IMR-90 (cell line): ENCODE measurements around the gene TOMM40. TPM values are rescaled to one million over a fixed set of nuclear protein-coding genes. Genes with fewer than 3 reads are reported as not detected.

Experiments
- ATAC-seq: fragments of 200-7000 bp; cut with Tn5 transposase; 2 replicates; pipeline ENCODE4 v1.9.1; 2020; ENCODE audit warnings: low read depth, mild to moderate bottlenecking, moderate library complexity
- BruUV-seq: library from RNA; stranded (reverse); fragments of 400-500 nt; replicated peaks from 2 replicates; lab custom pipeline; 2021; lab: Mats Ljungman, UMichigan
- CTCF ChIA-PET: fragments of 300-600 bp; formaldehyde crosslinking; extraction: SDS; loops from one replicate; lab custom pipeline; 2021; ENCODE audit warnings: antibody characterized with exemption; lab: Yijun Ruan, JAX
- POLR2A ChIA-PET: fragments of 300-600 bp; sonication (Branson Sonifier 250); formaldehyde crosslinking; loops from one replicate; lab custom pipeline; 2022; ENCODE audit warnings: antibody characterized with exemption; ENCODE audit not compliant: unreplicated experiment; lab: Charles Lee
- DNase-seq: peaks from one replicate; pipeline ENCODE4 v3.0.0; 2013
- H2AFZ ChIP-seq: replicated peaks from 2 replicates; pipeline ENCODE3; 2013; ENCODE audit warnings: low read length, mild to moderate bottlenecking; ENCODE audit not compliant: poor library complexity
- H2AK5ac ChIP-seq: 2 replicates; pipeline ENCODE4 v1.6.1; 2013; ENCODE audit warnings: low read depth, low read length, inconsistent platforms
- H2AK9ac ChIP-seq: replicated peaks from 2 replicates; pipeline ENCODE3; 2013; ENCODE audit warnings: mild to moderate bottlenecking, low read depth, low read length, moderate library complexity; ENCODE audit not compliant: poor library complexity
- H2BK120ac ChIP-seq: 2 replicates; pipeline ENCODE4 v1.6.1; 2013; ENCODE audit warnings: low read depth, low read length, inconsistent platforms
- H2BK15ac ChIP-seq: 3 replicates; pipeline ENCODE4 v1.6.1; 2013; ENCODE audit warnings: low read depth, low read length, inconsistent platforms
- H2BK20ac ChIP-seq: 2 replicates; pipeline ENCODE4 v1.6.1; 2013; ENCODE audit warnings: low read depth, mild to moderate bottlenecking, inconsistent platforms, low read length, moderate library complexity
- H2BK5ac ChIP-seq: 2 replicates; pipeline ENCODE4 v1.6.1; 2013; ENCODE audit warnings: mild to moderate bottlenecking, low read depth, low read length, inconsistent platforms; ENCODE audit not compliant: poor library complexity, severe bottlenecking
- H3K14ac ChIP-seq: replicated peaks from 2 replicates; pipeline ENCODE4 v1.6.1; 2013; ENCODE audit warnings: low read depth, low read length, inconsistent platforms
- H3K18ac ChIP-seq: 2 replicates; pipeline ENCODE4 v1.6.1; 2013; ENCODE audit warnings: low read depth, low read length, control low read depth
- H3K23ac ChIP-seq: 2 replicates; pipeline ENCODE4 v1.6.1; 2013; ENCODE audit warnings: low read depth, low read length, inconsistent platforms
- H3K27ac ChIP-seq: 2 replicates; pipeline ENCODE4 v1.5.1; 2013; ENCODE audit warnings: mild to moderate bottlenecking, control low read depth, low read length; ENCODE audit not compliant: insufficient read depth
- H3K27me3 ChIP-seq: 2 replicates; pipeline ENCODE4 v1.6.1; 2013; ENCODE audit warnings: low read length; ENCODE audit not compliant: control insufficient read depth, insufficient read depth
- H3K36me3 ChIP-seq: 2 replicates; pipeline ENCODE4 v1.6.1; 2013; ENCODE audit warnings: low read length, mixed read lengths; ENCODE audit not compliant: control insufficient read depth, insufficient read depth
- H3K4ac ChIP-seq: 2 replicates; pipeline ENCODE4 v1.6.1; 2013; ENCODE audit warnings: low read depth, low read length, inconsistent platforms
- H3K4me1 ChIP-seq: 2 replicates; pipeline ENCODE4 v1.6.1; 2013; ENCODE audit warnings: low read length, mixed read lengths; ENCODE audit not compliant: control insufficient read depth, insufficient read depth
- H3K4me2 ChIP-seq: 2 replicates; pipeline ENCODE4 v1.6.1; 2013; ENCODE audit warnings: low read depth, mild to moderate bottlenecking, control low read depth, low read length, moderate library complexity
- H3K4me3 ChIP-seq: 2 replicates; pipeline ENCODE4 v1.5.1; 2013; ENCODE audit warnings: low read depth, mild to moderate bottlenecking, control low read depth, low read length, moderate library complexity; ENCODE audit not compliant: insufficient read depth
- H3K56ac ChIP-seq: 2 replicates; pipeline ENCODE4 v1.6.1; 2013; ENCODE audit warnings: low read length, inconsistent platforms; ENCODE audit not compliant: insufficient read depth; ENCODE audit errors: extremely low read depth
- H3K79me1 ChIP-seq, 2 experiments: 2 replicates each; pipeline ENCODE4 v1.6.1; 2013; ENCODE audit warnings: low read length in 2 of 2, inconsistent platforms in 1 of 2, low read depth in 1 of 2
- H3K9ac ChIP-seq: 2 replicates; pipeline ENCODE4 v1.6.1; 2013; ENCODE audit warnings: low read depth, low read length, control low read depth
- H3K9me1 ChIP-seq: 2 replicates; pipeline ENCODE4 v1.6.1; 2013; ENCODE audit warnings: low read length, inconsistent platforms; ENCODE audit not compliant: insufficient read depth
- H3K9me3 ChIP-seq: 2 replicates; pipeline ENCODE4 v1.6.1; 2013; ENCODE audit warnings: low read length; ENCODE audit not compliant: control insufficient read depth, insufficient read depth
- H4K20me1 ChIP-seq: 2 replicates; pipeline ENCODE4 v1.6.1; 2013; ENCODE audit warnings: low read length, inconsistent platforms; ENCODE audit not compliant: insufficient read depth
- H4K5ac ChIP-seq: 2 replicates; pipeline ENCODE4 v1.6.1; 2013; ENCODE audit warnings: mild to moderate bottlenecking, low read depth, low read length, control low read depth
- H4K8ac ChIP-seq, 2 experiments: 2 replicates each; pipeline ENCODE4 v1.6.1; 2013; ENCODE audit warnings: low read depth in 2 of 2, low read length in 2 of 2, control low read depth in 1 of 2, inconsistent platforms in 1 of 2
- H4K91ac ChIP-seq: 2 replicates; pipeline ENCODE4 v1.6.1; 2013; ENCODE audit warnings: low read depth, low read length, inconsistent platforms; ENCODE audit not compliant: insufficient read depth
- BHLHE40 ChIP-seq: fragments of 150-350 bp; IDR thresholded peaks from 2 replicates; pipeline ENCODE4 v1.6.1; 2016; ENCODE audit warnings: mild to moderate bottlenecking, low read depth, low read length
- RCOR1 ChIP-seq: IDR thresholded peaks from 2 replicates; pipeline ENCODE4 v1.6.1; 2012; ENCODE audit warnings: mild to moderate bottlenecking, low read length, improper control_type of control experiment; ENCODE audit not compliant: insufficient replicate concordance
- WGBS, 2 experiments: methylation state at CpG; one replicate each; pipeline versions ENCODE4 v1.1.5 to v1.1.7; 2013; ENCODE audit warnings: missing lambda C conversion rate in 2 of 2; ENCODE audit not compliant: insufficient read length in 1 of 2; ENCODE audit errors: extremely low coverage in 2 of 2; 5-methylcytosine and 5-hydroxymethylcytosine counted together
- dilution Hi-C: fragments of 300-500 bp; cut with HindIII; formaldehyde crosslinking; loops from one replicate; pipeline ENCODE4 v1.14.3; 2018; ENCODE audit warnings: low sequenced_read_pairs; ENCODE audit not compliant: unreplicated experiment
- in situ Hi-C: fragments of 300-500 bp; cut with MboI; formaldehyde crosslinking; loops from 3 replicates; pipeline ENCODE4 v1.14.3; 2019; ENCODE audit warnings: low sequenced_read_pairs, inconsistent platforms, mixed read lengths
- intact Hi-C: fragments of 100-400 bp; cut with micrococcal nuclease; formaldehyde crosslinking; loops from 2 replicates; pipeline ENCODE4 v1.10.0; 2022
- polyA plus RNA-seq, 3 experiments: library from polyadenylated mRNA; depleted of rRNA; stranded (reverse); fragments of >200 nt; gene quantifications; 2 replicates each; pipeline ENCODE4 v1.2.3, GENCODE V29; 2012; ENCODE audit warnings: low replicate concordance in 1 of 3
- total RNA-seq: library from RNA; depleted of rRNA; stranded (reverse); fragments of >200 nt; gene quantifications from 2 replicates; pipeline ENCODE4 v1.2.3, GENCODE V29; 2012

TOMM40 gene
- total and polyA plus RNA-seq, 2 of the 4 experiments (the other 2 are of a cell fraction): 54.8 to 62.6 TPM

DNA sequence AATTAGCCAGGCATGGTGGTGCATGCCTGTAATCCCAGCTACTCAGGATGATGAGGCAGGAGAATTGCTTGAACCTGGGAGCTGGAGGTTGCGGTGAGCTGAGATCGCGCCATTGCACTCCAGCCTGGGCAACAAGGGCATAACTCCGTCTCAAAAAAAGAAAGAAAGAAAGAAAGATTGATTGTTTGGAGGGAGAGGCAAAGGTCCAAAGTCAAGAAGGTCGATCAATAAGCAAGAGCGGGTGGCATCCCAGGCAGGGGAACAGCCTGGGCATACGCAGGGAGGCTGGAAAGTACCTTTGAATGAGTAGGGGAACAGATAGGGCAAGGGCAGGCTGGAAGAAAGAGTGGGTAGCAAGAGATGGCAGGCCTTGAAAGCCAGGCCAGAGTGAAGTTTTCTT, 39.0 kb downstream of the TOMM40 start:
- no peak overlapping the region for H4K91ac ChIP-seq
- no peak overlapping the region for H3K4ac ChIP-seq
- peaks cover 5% of the 10 kb centered on the region for H3K27me3 ChIP-seq
- ATAC-seq (no peak), DNase-seq (no peak)
- no peak overlapping the region for H3K4me2 ChIP-seq
- in situ Hi-C loops: no loop called here
- H3K27ac ChIP-seq: no peak overlapping the region
- H3K79me1 ChIP-seq: no peaks in the 10 kb centered on the region
- no peak overlapping the region for H2AK5ac ChIP-seq
- H4K20me1 ChIP-seq: no peaks in the 10 kb centered on the region
- no peak overlapping the region for H4K8ac ChIP-seq
- no peak overlapping the region for H3K56ac ChIP-seq
- H3K9ac ChIP-seq: no peak overlapping the region
- H2BK5ac ChIP-seq: no peak overlapping the region
- BruUV-seq: no TSS peak
- no peak overlapping the region for H2BK20ac ChIP-seq
- H3K9me1 ChIP-seq: no peaks in the 10 kb centered on the region
- H2AK9ac ChIP-seq: no peak overlapping the region
- no peaks in the 10 kb centered on the region for H3K36me3 ChIP-seq
- no peak overlapping the region for H3K14ac ChIP-seq
- H3K18ac ChIP-seq: no peak overlapping the region
- no peak overlapping the region for H2BK120ac ChIP-seq
- ChIA-PET CTCF (interaction anchor here (0.6 kb wide), 1 partner anchor 270 kb away, joined by 4 read pairs; no protein-coding TSS in a partner anchor), POLR2A (no interaction called here)
- H3K9me3 ChIP-seq: no peaks in the 10 kb centered on the region
- H2AFZ ChIP-seq: no peak overlapping the region
- intact Hi-C loops: no loop called here
- no peak overlapping the region for H4K5ac ChIP-seq
- H3K4me3 ChIP-seq: no peak overlapping the region
- H3K23ac ChIP-seq: no peak overlapping the region
- H2BK15ac ChIP-seq: no peak overlapping the region
- dilution Hi-C loops: no loop called here
- H3K4me1 ChIP-seq: peaks cover 12% of the 10 kb centered on the region
- TF ChIP-seq BHLHE40 (no peak), RCOR1 (no peak)
- WGBS, 2 experiments: 80% methylated on average over 5 of the region's 7 CpGs; no CpG with 5 or more reads in 1 of the 2 experiments
